Smooth muscle cell (in vitro differentiated cells): ENCODE data around the gene LGR6. TPM values are rescaled to one million over a fixed set of nuclear protein-coding genes. Genes with fewer than 3 reads are reported as not detected.

Experiments
- DNase-seq: peaks from one replicate; lab custom pipeline; 2025; ENCODE audit not compliant: unreplicated experiment; lab: John Stamatoyannopoulos, UW
- H2AFZ ChIP-seq: fragments of 200-600 bp; sonication (generic); 2 replicates; pipeline ENCODE4 v1.6.0; 2016; ENCODE audit warnings: antibody characterized with exemption, low read depth, mild to moderate bottlenecking
- H3F3A ChIP-seq: fragments of 200-600 bp; sonication (generic); 2 replicates; pipeline ENCODE4 v1.6.0; 2017; ENCODE audit warnings: antibody characterized with exemption, low read depth
- H3K27ac ChIP-seq: fragments of 200-600 bp; sonication (generic); 2 replicates; pipeline ENCODE4 v1.5.1; 2016; ENCODE audit warnings: low read depth, mild to moderate bottlenecking
- H3K27me3 ChIP-seq: fragments of 200-600 bp; sonication (generic); 2 replicates; pipeline ENCODE4 v1.6.1; 2016; ENCODE audit warnings: low read depth, mild to moderate bottlenecking
- H3K36me3 ChIP-seq: fragments of 200-600 bp; sonication (generic); 2 replicates; pipeline ENCODE4 v1.5.1; 2016; ENCODE audit warnings: low read depth
- H3K4me1 ChIP-seq: fragments of 200-600 bp; sonication (generic); 2 replicates; pipeline ENCODE4 v1.5.1; 2016; ENCODE audit warnings: low read depth
- H3K4me2 ChIP-seq: fragments of 200-600 bp; sonication (generic); 2 replicates; pipeline ENCODE4 v1.6.0; 2016; ENCODE audit warnings: mild to moderate bottlenecking
- H3K4me3 ChIP-seq: fragments of 200-600 bp; sonication (generic); 2 replicates; pipeline ENCODE4 v1.5.1; 2016; ENCODE audit warnings: mild to moderate bottlenecking
- H3K79me2 ChIP-seq: fragments of 200-600 bp; sonication (generic); 2 replicates; pipeline ENCODE4 v1.6.0; 2016; ENCODE audit warnings: low read depth, mild to moderate bottlenecking
- H3K9ac ChIP-seq: fragments of 200-600 bp; sonication (generic); 2 replicates; pipeline ENCODE4 v1.6.0; 2016; ENCODE audit warnings: low read depth
- H3K9me3 ChIP-seq: fragments of 200-600 bp; sonication (generic); replicated peaks from 2 replicates; pipeline ENCODE4 v1.5.1; 2016; ENCODE audit warnings: low read depth
- H4K20me1 ChIP-seq: fragments of 200-600 bp; sonication (generic); 2 replicates; pipeline ENCODE4 v1.6.0; 2016; ENCODE audit warnings: low read depth
- WGBS: methylation state at CpG from one replicate; pipeline ENCODE4 v1.1.7; 2016; ENCODE audit warnings: low lambda C conversion rate; 5-methylcytosine and 5-hydroxymethylcytosine counted together
- polyA plus RNA-seq: library from polyadenylated mRNA; unstranded; fragments of >200 nt; fragmentation: Nextera tagmentation; extraction: Ambion mirVana; gene quantifications from 2 replicates; pipeline ENCODE4 v1.2.1, GENCODE V29; 2016
- total RNA-seq: library from RNA; depleted of rRNA; stranded (reverse); fragments of >200 nt; gene quantifications from 2 replicates; pipeline ENCODE4 v1.2.3, GENCODE V29; 2014
- TF ChIP-seq, protein P1 (sequence below): fragments of 200-600 bp; sonication (generic); IDR thresholded peaks from 2 replicates; pipeline ENCODE4 v1.5.1; 2017; ENCODE audit warnings: borderline replicate concordance, mild to moderate bottlenecking, antibody characterized with exemption; ENCODE audit not compliant: insufficient read depth, poor library complexity, severe bottlenecking

Gene LGR6
- total and polyA plus RNA-seq, 2 experiments from 2014 or later, result 1.8 to 2.9 TPM

DNA sequence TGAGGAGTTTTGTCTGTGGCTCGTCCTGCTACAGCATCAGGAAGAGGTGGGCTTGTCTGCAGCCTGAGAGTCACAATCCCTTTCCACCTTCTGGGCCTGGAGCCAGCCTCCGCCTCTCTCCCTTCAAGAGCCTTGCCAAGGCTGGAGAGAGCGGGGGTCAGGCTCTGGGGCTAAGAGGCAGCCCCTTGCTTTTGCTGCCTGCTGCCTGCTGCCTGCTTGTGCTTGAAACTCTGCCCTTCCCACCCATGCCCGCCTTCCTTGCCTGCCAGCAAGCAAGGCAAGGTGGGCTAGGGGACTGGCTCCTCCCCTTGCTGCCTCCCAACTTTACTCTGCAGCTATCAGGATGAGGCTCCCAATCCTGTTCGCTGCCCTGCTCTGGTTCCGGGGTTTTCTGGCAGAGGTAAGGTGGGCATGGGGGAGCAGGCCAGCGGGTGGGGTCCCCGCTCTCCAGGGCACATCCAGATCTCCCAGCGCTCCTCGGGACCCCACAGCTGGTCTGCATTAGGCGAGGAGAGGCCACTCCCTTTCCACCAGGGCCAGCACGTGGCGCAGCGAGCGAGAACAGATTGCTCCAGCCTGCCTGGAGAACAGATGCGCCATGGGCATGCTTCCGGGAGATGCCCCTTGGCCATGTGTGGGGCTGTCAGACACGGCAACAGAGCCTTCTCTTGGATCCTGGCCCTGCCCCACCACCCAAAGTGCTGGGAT is 25.7 kb upstream of the LGR6 start:
- TF ChIP-seq, protein P1, sequence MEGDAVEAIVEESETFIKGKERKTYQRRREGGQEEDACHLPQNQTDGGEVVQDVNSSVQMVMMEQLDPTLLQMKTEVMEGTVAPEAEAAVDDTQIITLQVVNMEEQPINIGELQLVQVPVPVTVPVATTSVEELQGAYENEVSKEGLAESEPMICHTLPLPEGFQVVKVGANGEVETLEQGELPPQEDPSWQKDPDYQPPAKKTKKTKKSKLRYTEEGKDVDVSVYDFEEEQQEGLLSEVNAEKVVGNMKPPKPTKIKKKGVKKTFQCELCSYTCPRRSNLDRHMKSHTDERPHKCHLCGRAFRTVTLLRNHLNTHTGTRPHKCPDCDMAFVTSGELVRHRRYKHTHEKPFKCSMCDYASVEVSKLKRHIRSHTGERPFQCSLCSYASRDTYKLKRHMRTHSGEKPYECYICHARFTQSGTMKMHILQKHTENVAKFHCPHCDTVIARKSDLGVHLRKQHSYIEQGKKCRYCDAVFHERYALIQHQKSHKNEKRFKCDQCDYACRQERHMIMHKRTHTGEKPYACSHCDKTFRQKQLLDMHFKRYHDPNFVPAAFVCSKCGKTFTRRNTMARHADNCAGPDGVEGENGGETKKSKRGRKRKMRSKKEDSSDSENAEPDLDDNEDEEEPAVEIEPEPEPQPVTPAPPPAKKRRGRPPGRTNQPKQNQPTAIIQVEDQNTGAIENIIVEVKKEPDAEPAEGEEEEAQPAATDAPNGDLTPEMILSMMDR, result no peak
- WGBS, result 81% methylated on average over 16 of the region's 18 CpGs
- Histone ChIP-seq H4K20me1 (no peaks in the 10 kb centered on the region), H3K4me1 (peaks cover 3% of the 10 kb centered on the region), H3F3A (no peaks in the 10 kb centered on the region), H3K79me2 (no peaks in the 10 kb centered on the region), H3K4me2 (no peak overlapping the region), H3K27ac (no peak overlapping the region), H3K27me3 (no peaks in the 10 kb centered on the region), H3K9ac (no peak overlapping the region), H2AFZ (no peak overlapping the region), H3K36me3 (no peaks in the 10 kb centered on the region), H3K4me3 (no peak overlapping the region), H3K9me3 (no peaks in the 10 kb centered on the region)
- DNase-seq, result no peak

DNA sequence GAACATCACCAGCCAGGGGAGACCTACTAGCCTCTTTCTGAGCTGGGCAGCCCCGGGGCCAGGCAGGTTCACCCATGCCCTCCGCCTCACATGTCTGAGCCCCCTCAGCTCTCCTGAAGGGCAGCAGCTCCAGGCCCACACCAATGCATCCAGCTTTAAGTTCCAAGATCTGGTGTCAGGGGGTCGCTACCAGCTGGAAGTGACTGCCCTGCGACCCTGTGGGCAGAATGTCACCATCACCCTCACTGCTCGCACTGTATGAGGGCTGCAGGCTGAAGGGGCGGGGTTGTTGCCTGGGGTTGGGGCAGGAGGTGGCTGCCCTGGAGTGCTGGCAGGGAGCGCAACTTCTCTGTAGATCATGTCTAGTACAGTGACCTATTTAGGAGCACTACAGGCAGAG is 24.7 kb upstream of the LGR6 start:
- Histone ChIP-seq H3K9me3 (no peaks in the 10 kb centered on the region), H4K20me1 (no peaks in the 10 kb centered on the region), H3K4me2 (no peak overlapping the region), H2AFZ (no peak overlapping the region), H3K27ac (no peak overlapping the region), H3K36me3 (no peaks in the 10 kb centered on the region), H3F3A (no peaks in the 10 kb centered on the region), H3K79me2 (no peaks in the 10 kb centered on the region), H3K9ac (no peak overlapping the region), H3K27me3 (no peaks in the 10 kb centered on the region), H3K4me3 (no peak overlapping the region), H3K4me1 (peaks cover 3% of the 10 kb centered on the region)
- 84% methylated on average over 7 of the region's 7 CpGs for WGBS
- TF ChIP-seq, protein P1, result no peak
- no peak for DNase-seq

DNA sequence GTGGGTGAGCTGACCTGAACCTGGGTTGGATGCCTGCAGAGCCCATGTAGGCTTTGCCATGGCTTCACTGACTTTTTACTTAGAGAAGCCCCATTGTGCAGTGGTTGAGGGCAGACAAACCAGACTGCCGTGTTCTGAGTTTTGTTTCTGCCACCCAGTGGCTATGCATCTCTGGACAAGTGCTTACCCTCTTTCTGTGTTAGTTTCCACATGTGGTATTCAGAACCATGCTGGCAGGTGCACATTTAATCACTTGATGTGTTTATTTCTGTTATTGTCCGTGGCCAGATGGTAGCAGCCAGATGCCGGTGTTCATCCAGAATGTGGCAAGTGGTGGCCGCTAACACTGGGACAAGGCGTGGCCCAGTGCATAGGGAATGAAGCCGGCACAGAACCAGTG is 22.9 kb upstream of the LGR6 start:
- DNase-seq, result no peak
- Histone ChIP-seq H3K4me1 (no peaks in the 10 kb centered on the region), H3K36me3 (no peaks in the 10 kb centered on the region), H2AFZ (no peak overlapping the region), H3K9me3 (no peaks in the 10 kb centered on the region), H3F3A (no peaks in the 10 kb centered on the region), H3K27me3 (no peaks in the 10 kb centered on the region), H3K9ac (no peak overlapping the region), H3K27ac (no peak overlapping the region), H3K79me2 (no peaks in the 10 kb centered on the region), H3K4me3 (no peak overlapping the region), H4K20me1 (no peaks in the 10 kb centered on the region), H3K4me2 (no peak overlapping the region)
- 97% methylated on average over 6 of the region's 6 CpGs for WGBS
- TF ChIP-seq, protein P1, result no peak
